OCI-LY7 (cell line): ENCODE data around the gene BICRAL.

Experiments used
- CTCF ChIP-seq: fragments of 200-600 bp; sonication (generic); conservative IDR thresholded peaks from 2 replicates; pipeline ENCODE4 v1.5.1; 2014; ENCODE audit warnings: mild to moderate bottlenecking, antibody characterized with exemption, low read length, moderate library complexity, mixed read lengths
- EZH2phosphoT487 ChIP-seq: fragments of 200-600 bp; sonication (generic); IDR thresholded peaks from 2 replicates; pipeline ENCODE4 v1.6.1; 2018; ENCODE audit warnings: low read depth, borderline replicate concordance, mild to moderate bottlenecking, mixed run types, antibody characterized with exemption, low read length, moderate library complexity, mixed read lengths

GRCh38 chr6:42751055-42751454 is 30.8 kb upstream of the BICRAL start:
- TF ChIP-seq CTCF (no peak), EZH2phosphoT487 (no peak)
